GM12892 (cell line): Measurements from ENCODE around the gene TARS1.

Source experiments
- POLR2A ChIP-seq: IDR thresholded peaks from 2 replicates; pipeline ENCODE4 v1.6.1; 2011; ENCODE audit warnings: low read depth, low read length, control low read depth
- POLR2AphosphoS5 ChIP-seq: IDR thresholded peaks from 2 replicates; pipeline ENCODE4 v1.6.1; 2011; ENCODE audit warnings: low read depth, low read length, control low read depth

DNA sequence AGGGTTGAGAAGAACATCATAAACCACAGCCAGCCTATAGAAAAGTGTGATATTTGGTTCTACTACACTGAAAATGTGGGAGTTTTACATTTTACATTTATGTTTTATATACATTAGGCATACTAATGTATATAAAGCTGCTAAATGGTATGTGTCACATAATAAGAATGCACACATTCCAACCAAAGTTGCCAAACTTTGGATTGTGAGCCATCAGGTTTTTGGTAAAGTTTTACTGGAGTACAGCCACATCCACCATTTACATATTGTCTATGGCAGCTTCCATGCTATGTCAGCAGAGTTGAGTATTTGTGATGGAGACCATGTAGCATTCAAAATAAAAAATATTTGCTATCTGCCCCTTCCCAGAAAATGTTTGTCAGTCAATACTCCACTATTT lies 23.1 kb upstream of the TARS1 start:
- no peak for TF ChIP-seq POLR2AphosphoS5
- TF ChIP-seq POLR2A: no peak
